Trophoblast cell (in vitro differentiated cells and primary cell): ENCODE measurements around the gene KCTD21.

Experiments
- DNase-seq, 2 donors: peaks; one replicate each; pipeline ENCODE4 v3.0.0-alpha.2; 2016
- H2AFZ ChIP-seq: 2 replicates; pipeline ENCODE4 v1.6.1; 2013; ENCODE audit warnings: low read length, moderate library complexity, mild to moderate bottlenecking; ENCODE audit not compliant: insufficient read depth, poor library complexity
- H2AK5ac ChIP-seq: 2 replicates; pipeline ENCODE4 v1.6.1; 2013; ENCODE audit warnings: mild to moderate bottlenecking, low read length
- H2BK120ac ChIP-seq: 2 replicates; pipeline ENCODE4 v1.6.1; 2013; ENCODE audit warnings: low read length, mild to moderate bottlenecking, moderate library complexity; ENCODE audit not compliant: insufficient read depth, poor library complexity
- H2BK12ac ChIP-seq: 2 replicates; pipeline ENCODE4 v1.6.1; 2013; ENCODE audit warnings: mild to moderate bottlenecking, low read length, moderate library complexity
- H2BK5ac ChIP-seq: 2 replicates; pipeline ENCODE4 v1.6.1; 2013; ENCODE audit warnings: low read length, low read depth, moderate library complexity, mild to moderate bottlenecking; ENCODE audit not compliant: poor library complexity
- H3K14ac ChIP-seq: 2 replicates; pipeline ENCODE4 v1.6.1; 2013; ENCODE audit warnings: mild to moderate bottlenecking, low read length
- H3K18ac ChIP-seq: 2 replicates; pipeline ENCODE4 v1.6.1; 2013; ENCODE audit warnings: mild to moderate bottlenecking, low read length
- H3K23ac ChIP-seq: 2 replicates; pipeline ENCODE4 v1.6.1; 2013; ENCODE audit warnings: low read length
- H3K27ac ChIP-seq: 2 replicates; pipeline ENCODE4 v1.5.1; 2013; ENCODE audit warnings: low read depth, mild to moderate bottlenecking, inconsistent platforms, low read length, moderate library complexity
- H3K27me3 ChIP-seq: 2 replicates; pipeline ENCODE4 v1.6.1; 2013; ENCODE audit warnings: inconsistent platforms, mild to moderate bottlenecking, low read length, moderate library complexity; ENCODE audit not compliant: insufficient read depth
- H3K36me3 ChIP-seq, 2 experiments: 1 replicate in 1 of 2; 2 replicates in 1 of 2; pipeline ENCODE4 v1.6.1; 2013; ENCODE audit warnings: low read length in 2 of 2, mild to moderate bottlenecking in 2 of 2, moderate library complexity in 1 of 2; ENCODE audit not compliant: insufficient read depth in 2 of 2, control insufficient read depth in 1 of 2
- H3K4ac ChIP-seq: 2 replicates; pipeline ENCODE4 v1.6.1; 2013; ENCODE audit warnings: low read depth, mild to moderate bottlenecking, low read length, moderate library complexity
- H3K4me1 ChIP-seq, 2 experiments: 1 replicate in 1 of 2; 2 replicates in 1 of 2; pipeline ENCODE4 v1.6.1; 2013; ENCODE audit warnings: low read length in 2 of 2, mild to moderate bottlenecking in 2 of 2, moderate library complexity in 1 of 2; ENCODE audit not compliant: insufficient read depth in 2 of 2, control insufficient read depth in 1 of 2
- H3K4me2 ChIP-seq: 2 replicates; pipeline ENCODE4 v1.6.1; 2013; ENCODE audit warnings: inconsistent platforms, mild to moderate bottlenecking, low read length, moderate library complexity
- H3K4me3 ChIP-seq: 2 replicates; pipeline ENCODE4 v1.5.1; 2013; ENCODE audit warnings: mild to moderate bottlenecking, low read depth, low read length, inconsistent platforms
- H3K79me1 ChIP-seq: one replicate; pipeline ENCODE4 v1.6.1; 2013; ENCODE audit warnings: low read length
- H3K79me2 ChIP-seq: 2 replicates; pipeline ENCODE4 v1.6.1; 2013; ENCODE audit warnings: low read length, mild to moderate bottlenecking; ENCODE audit not compliant: control insufficient read depth, insufficient read depth, poor library complexity
- H3K9ac ChIP-seq: 2 replicates; pipeline ENCODE4 v1.6.1; 2013; ENCODE audit warnings: mild to moderate bottlenecking, low read length
- H3K9me3 ChIP-seq: 2 replicates; pipeline ENCODE4 v1.6.1; 2013; ENCODE audit warnings: low read depth, mild to moderate bottlenecking, control low read depth, inconsistent platforms, low read length; ENCODE audit not compliant: insufficient read depth
- H4K12ac ChIP-seq: 2 replicates; pipeline ENCODE4 v1.6.1; 2013; ENCODE audit warnings: low read depth, mild to moderate bottlenecking, low read length, moderate library complexity
- H4K8ac ChIP-seq: 2 replicates; pipeline ENCODE4 v1.6.1; 2013; ENCODE audit warnings: low read depth, mild to moderate bottlenecking, low read length, moderate library complexity
- H4K91ac ChIP-seq: one replicate; pipeline ENCODE4 v1.6.1; 2013; ENCODE audit warnings: low read depth, mild to moderate bottlenecking, low read length, moderate library complexity
- WGBS: extraction: QIAGEN DNeasy Blood & Tissue Kit; methylation state at CpG from one replicate; pipeline ENCODE4 v1.1.7; 2013; ENCODE audit warnings: missing lambda C conversion rate; ENCODE audit not compliant: insufficient read length, insufficient coverage; ENCODE audit errors: extremely low coverage; 5-methylcytosine and 5-hydroxymethylcytosine counted together

KCTD21 gene

DNA sequence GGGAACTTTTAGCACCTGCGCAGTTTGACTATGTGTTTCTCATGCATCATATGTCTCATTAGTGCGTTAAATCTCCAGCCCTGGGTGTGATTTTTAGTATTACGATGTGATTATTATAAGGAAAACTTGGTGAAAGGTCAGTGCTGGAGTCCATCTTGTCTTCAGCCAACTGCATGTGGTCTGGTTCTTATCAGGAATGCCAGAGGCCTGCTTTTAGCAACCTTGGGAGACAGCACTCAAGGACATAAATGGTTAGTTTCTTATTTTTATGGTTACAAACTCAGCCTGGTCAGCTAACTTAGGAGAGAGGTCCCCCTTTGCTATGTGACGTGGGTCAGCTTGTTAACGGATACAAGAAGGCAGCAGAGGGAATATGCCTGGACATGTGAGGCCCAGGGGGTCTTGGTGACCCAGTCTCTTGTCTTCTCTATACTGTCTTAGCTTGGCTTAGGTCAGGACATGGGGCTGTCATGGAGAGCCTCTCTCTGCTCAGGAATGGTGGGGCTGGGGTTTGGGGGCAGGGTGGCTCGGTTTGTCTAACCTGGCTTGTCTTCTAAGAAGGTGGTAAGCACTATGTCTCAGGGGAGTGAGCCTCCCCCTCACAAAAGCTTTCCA is 21.5 kb downstream of the KCTD21 start:
- no peak for DNase-seq
- Histone ChIP-seq H3K36me3 (peaks cover 2 to 8% of the 10 kb centered on the region in 2 experiments), H3K18ac (peak overlapping the region; percentile 87), H3K4me2 (peak overlapping the region; percentile 4), H3K79me2 (peaks cover 6% of the 10 kb centered on the region), H4K8ac (peak overlapping the region; percentile 64), H3K14ac (peak overlapping the region; percentile 84), H2BK120ac (peak overlapping the region; percentile 96), H2BK12ac (peak overlapping the region; percentile 92), H4K91ac (peak overlapping the region; percentile 97), H4K12ac (no peak overlapping the region), H2AFZ (peak overlapping the region; percentile 53), H2BK5ac (peak overlapping the region; percentile 94), H3K4ac (peak overlapping the region; percentile 87), H3K27ac (peak overlapping the region; percentile 92), H3K4me1 (peaks cover 32 to 35% of the 10 kb centered on the region in 2 experiments), H2AK5ac (peak overlapping the region; percentile 88), H3K9me3 (no peaks in the 10 kb centered on the region), H3K27me3 (no peaks in the 10 kb centered on the region), H3K23ac (no peak overlapping the region), H3K4me3 (no peak overlapping the region), H3K9ac (no peak overlapping the region), H3K79me1 (peaks cover 45% of the 10 kb centered on the region)
- no CpG with 5 or more reads among the region's 6 CpGs for WGBS

DNA sequence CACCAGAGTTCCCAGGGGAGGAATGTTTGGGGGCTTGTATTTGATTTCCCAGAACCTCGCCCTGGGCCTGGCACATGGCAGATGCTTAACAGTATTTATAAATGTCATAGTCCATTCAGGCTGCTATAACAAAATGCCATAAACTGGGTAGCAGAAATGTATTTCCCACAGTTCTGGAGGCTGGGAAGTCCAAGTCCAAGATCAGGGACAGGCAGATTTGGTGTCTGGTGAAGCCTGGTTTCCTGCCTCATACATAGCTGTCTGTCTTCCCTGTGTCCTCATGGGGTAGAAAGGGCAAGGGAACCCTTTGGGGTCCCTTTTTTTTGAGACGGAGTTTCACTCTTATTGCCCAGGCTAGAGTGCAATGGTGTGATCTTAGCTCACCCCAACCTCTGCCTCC is 24.0 kb downstream of the KCTD21 start:
- H3K14ac ChIP-seq = no peak overlapping the region
- H3K79me1 ChIP-seq = peaks cover 45% of the 10 kb centered on the region
- no peaks in the 10 kb centered on the region for H3K36me3 ChIP-seq
- H4K91ac ChIP-seq = no peak overlapping the region
- DNase-seq = no peak
- H3K27ac ChIP-seq = no peak overlapping the region
- no peak overlapping the region for H4K8ac ChIP-seq
- no peak overlapping the region for H3K4ac ChIP-seq
- no peak overlapping the region for H2BK5ac ChIP-seq
- no peak overlapping the region for H2AFZ ChIP-seq
- H3K4me1 ChIP-seq = peaks cover 31 to 34% of the 10 kb centered on the region in 2 experiments
- H3K4me2 ChIP-seq = no peak overlapping the region
- peak overlapping the region; percentile 18 for H2AK5ac ChIP-seq
- no CpG with 5 or more reads among the region's 2 CpGs for WGBS
- H2BK120ac ChIP-seq = no peak overlapping the region
- H3K27me3 ChIP-seq = no peaks in the 10 kb centered on the region
- peaks cover 6% of the 10 kb centered on the region for H3K79me2 ChIP-seq
- no peak overlapping the region for H3K18ac ChIP-seq
- H4K12ac ChIP-seq = no peak overlapping the region
- H3K23ac ChIP-seq = no peak overlapping the region
- H3K9ac ChIP-seq = no peak overlapping the region
- peak overlapping the region; percentile 23 for H2BK12ac ChIP-seq
- no peaks in the 10 kb centered on the region for H3K9me3 ChIP-seq
- H3K4me3 ChIP-seq = no peak overlapping the region

DNA sequence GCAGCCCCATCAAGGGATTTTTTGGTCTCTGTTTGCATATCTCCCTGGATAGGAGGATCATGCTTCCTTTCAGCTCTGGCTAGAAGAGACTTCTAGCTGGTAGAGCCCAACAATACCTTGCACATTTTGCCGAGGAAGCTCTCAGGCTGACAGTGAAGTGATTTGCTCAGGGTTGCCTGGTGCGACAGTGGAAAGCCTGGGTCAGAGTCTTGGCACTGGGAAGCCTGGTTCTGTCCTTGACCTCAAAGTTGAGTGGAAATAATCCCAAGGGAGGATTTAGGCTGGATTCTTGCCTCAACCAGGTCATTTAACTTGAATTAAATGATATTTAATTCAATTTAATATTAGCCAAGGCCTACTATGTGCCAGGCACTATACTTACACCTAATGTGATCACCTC is 24.6 kb downstream of the KCTD21 start:
- Histone ChIP-seq H2BK5ac (peak overlapping the region; percentile 18), H3K79me2 (peaks cover 6% of the 10 kb centered on the region), H3K4me3 (no peak overlapping the region), H3K4me1 (peaks cover 29 to 37% of the 10 kb centered on the region in 2 experiments), H2AK5ac (peak overlapping the region; percentile 46), H2BK12ac (peak overlapping the region; percentile 58), H3K23ac (no peak overlapping the region), H3K36me3 (no peaks in the 10 kb centered on the region), H4K12ac (no peak overlapping the region), H3K14ac (peak overlapping the region; percentile 66), H3K27ac (no peak overlapping the region), H4K91ac (peak overlapping the region; percentile 68), H3K9ac (no peak overlapping the region), H3K18ac (no peak overlapping the region), H3K27me3 (no peaks in the 10 kb centered on the region), H2AFZ (no peak overlapping the region), H3K9me3 (no peaks in the 10 kb centered on the region), H2BK120ac (peak overlapping the region; percentile 24), H3K4ac (peak overlapping the region; percentile 33), H3K4me2 (no peak overlapping the region), H4K8ac (peak overlapping the region; percentile 15), H3K79me1 (peaks cover 42% of the 10 kb centered on the region)
- no peak for DNase-seq
- WGBS = no CpG with 5 or more reads among the region's 2 CpGs

DNA sequence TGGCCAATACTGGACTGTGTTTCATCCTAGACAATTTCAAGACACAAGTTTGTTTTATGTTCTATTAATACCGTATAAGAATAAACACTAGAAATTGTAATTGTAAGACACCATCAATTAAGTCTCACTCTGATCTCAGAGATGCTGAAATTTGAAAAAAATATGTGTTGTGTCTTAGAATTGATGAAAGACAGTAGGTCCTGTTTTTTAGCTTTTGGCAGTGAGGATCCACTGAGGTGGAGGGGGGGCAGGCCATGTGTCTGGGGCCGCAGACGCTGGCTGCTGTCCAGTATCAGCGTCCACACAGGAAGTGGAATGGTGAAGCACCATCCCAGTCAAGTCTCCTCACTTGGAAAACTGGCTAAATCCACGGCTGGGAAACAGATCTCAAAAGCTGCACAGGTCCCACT is 26.5 kb downstream of the KCTD21 start:
- Histone ChIP-seq H2BK5ac (no peak overlapping the region), H3K4ac (no peak overlapping the region), H3K4me1 (peaks cover 19 to 30% of the 10 kb centered on the region in 2 experiments), H2AK5ac (peak overlapping the region; percentile 26), H4K8ac (no peak overlapping the region), H2AFZ (no peak overlapping the region), H3K14ac (no peak overlapping the region), H3K79me2 (no peaks in the 10 kb centered on the region), H3K79me1 (peaks cover 29% of the 10 kb centered on the region), H3K36me3 (no peaks in the 10 kb centered on the region), H3K27me3 (no peaks in the 10 kb centered on the region), H3K27ac (no peak overlapping the region), H3K4me2 (no peak overlapping the region), H2BK120ac (no peak overlapping the region), H3K4me3 (no peak overlapping the region), H4K12ac (no peak overlapping the region), H4K91ac (peak overlapping the region; percentile 15), H3K23ac (no peak overlapping the region), H2BK12ac (peak overlapping the region; percentile 19), H3K9me3 (no peaks in the 10 kb centered on the region), H3K18ac (no peak overlapping the region), H3K9ac (no peak overlapping the region)
- WGBS = no CpG with 5 or more reads among the region's 5 CpGs
- no peak for DNase-seq
